HG02623 (cell line): Measurements from ENCODE around the gene POU2F3.

Experiments
- ATAC-seq: cut with Tn5 transposase; IDR thresholded peaks from one replicate; pipeline ENCODE4 v1.9.1; 2021; ENCODE audit warnings: moderate library complexity; ENCODE audit not compliant: unreplicated experiment

Gene POU2F3

GRCh38 chr11:120314861-120315260 lies 74.9 kb downstream of the POU2F3 start:
- ATAC-seq: no peak

- no peak for ATAC-seq
These were observed 77.1 kb downstream of the POU2F3 start for GRCh38 chr11:120316880-120317688.

- no peak for ATAC-seq
These were observed 77.9 kb downstream of the POU2F3 start for GRCh38 chr11:120317689-120318480.

- no peak for ATAC-seq
These were observed 79.0 kb downstream of the POU2F3 start for GRCh38 chr11:120318906-120319305.

GRCh38 chr11:120324932-120325810 lies 85.2 kb downstream of the POU2F3 start, which contains the start of gene TLCD5:
TSS of gene TLCD5 (plus strand) at chr11:120325299. CDS start at chr11:120327442, 2,143 bp downstream.
- peak; percentile 45 for ATAC-seq

- no peak for ATAC-seq
These were observed 86.3 kb downstream of the POU2F3 start for GRCh38 chr11:120326228-120326627.

GRCh38 chr11:120326845-120327281 lies 86.9 kb downstream of the POU2F3 start:
- ATAC-seq: no peak

- no peak for ATAC-seq
These were observed 87.4 kb downstream of the POU2F3 start for GRCh38 chr11:120327311-120327710.

- ATAC-seq: no peak
These were observed 89.6 kb downstream of the POU2F3 start for GRCh38 chr11:120329556-120329955.

- no peak for ATAC-seq
These were observed 90.1 kb downstream of the POU2F3 start for GRCh38 chr11:120330045-120330444.

GRCh38 chr11:120331301-120331996 lies 91.5 kb downstream of the POU2F3 start:
- ATAC-seq: no peak

GRCh38 chr11:120332822-120333716 lies 93.1 kb downstream of the POU2F3 start:
- no peak for ATAC-seq

GRCh38 chr11:120333801-120334200 lies 93.9 kb downstream of the POU2F3 start:
- no peak for ATAC-seq

- no peak for ATAC-seq
These were observed 94.4 kb downstream of the POU2F3 start for GRCh38 chr11:120334332-120334731.

GRCh38 chr11:120334894-120335462 lies 95.0 kb downstream of the POU2F3 start:
- no peak for ATAC-seq

- peak; percentile 23 for ATAC-seq
These were observed 95.6 kb downstream of the POU2F3 start for GRCh38 chr11:120335556-120335907.

- peak; percentile 59 for ATAC-seq
These were observed 96.1 kb downstream of the POU2F3 start, which contains the start of gene ARHGEF12 for GRCh38 chr11:120335908-120336640. TSS of gene ARHGEF12 (plus strand) at chr11:120336413. CDS start at chr11:120337244, 831 bp downstream.

- ATAC-seq: peak; percentile 19
These were observed 96.9 kb downstream of the POU2F3 start for GRCh38 chr11:120336641-120337354.
